Hepatocyte (in vitro differentiated cells): Measurements from ENCODE around the gene NEK1. TPM values are rescaled to one million over a fixed set of nuclear protein-coding genes. Genes with fewer than 3 reads are reported as not detected.

Experiments
- DNase-seq: peaks from one replicate; pipeline ENCODE4 v3.0.0-alpha.2; 2016; ENCODE audit warnings: low spot score
- H2AFZ ChIP-seq: fragments of 200-600 bp; sonication (generic); 2 replicates; pipeline ENCODE4 v1.6.0; 2016; ENCODE audit warnings: antibody characterized with exemption, mild to moderate bottlenecking
- H3K27ac ChIP-seq: fragments of 200-600 bp; sonication (generic); 2 replicates; pipeline ENCODE4 v1.5.1; 2016; ENCODE audit warnings: mild to moderate bottlenecking
- H3K27me3 ChIP-seq: fragments of 200-600 bp; sonication (generic); 2 replicates; pipeline ENCODE4 v1.6.1; 2016
- H3K36me3 ChIP-seq: fragments of 200-600 bp; sonication (generic); replicated peaks from 2 replicates; pipeline ENCODE4 v1.5.1; 2016; ENCODE audit warnings: low read depth; ENCODE audit not compliant: insufficient read depth
- H3K4me1 ChIP-seq: fragments of 200-600 bp; sonication (generic); 2 replicates; pipeline ENCODE4 v1.5.1; 2016; ENCODE audit warnings: mild to moderate bottlenecking, moderate library complexity; ENCODE audit not compliant: insufficient read depth
- H3K4me2 ChIP-seq: fragments of 200-600 bp; sonication (generic); 2 replicates; pipeline ENCODE4 v1.6.0; 2016
- H3K4me3 ChIP-seq: fragments of 200-600 bp; sonication (generic); 2 replicates; pipeline ENCODE4 v1.5.1; 2016; ENCODE audit warnings: mild to moderate bottlenecking
- H3K79me2 ChIP-seq: fragments of 200-600 bp; sonication (generic); 2 replicates; pipeline ENCODE4 v1.6.0; 2017; ENCODE audit warnings: mild to moderate bottlenecking
- H3K9me2 ChIP-seq: fragments of 200-600 bp; sonication (generic); replicated peaks from 2 replicates; pipeline ENCODE4 v1.6.0; 2017; ENCODE audit warnings: mild to moderate bottlenecking; ENCODE audit not compliant: insufficient read depth
- H3K9me3 ChIP-seq: fragments of 200-600 bp; sonication (generic); 2 replicates; pipeline ENCODE4 v1.5.1; 2016; ENCODE audit warnings: low read depth, mild to moderate bottlenecking
- H4K20me1 ChIP-seq: fragments of 200-600 bp; sonication (generic); 2 replicates; pipeline ENCODE4 v1.6.0; 2016; ENCODE audit warnings: mild to moderate bottlenecking; ENCODE audit not compliant: insufficient read depth, poor library complexity, severe bottlenecking
- CTCF ChIP-seq: fragments of 200-600 bp; sonication (generic); IDR thresholded peaks from 2 replicates; pipeline ENCODE4 v1.5.1; 2016; ENCODE audit warnings: antibody characterized with exemption, mild to moderate bottlenecking; ENCODE audit not compliant: poor library complexity
- EZH2 ChIP-seq: fragments of 200-600 bp; sonication (generic); IDR thresholded peaks from 2 replicates; pipeline ENCODE4 v1.6.1; 2016; ENCODE audit warnings: antibody characterized with exemption, mild to moderate bottlenecking, borderline replicate concordance
- EZH2phosphoT487 ChIP-seq: fragments of 200-600 bp; sonication (generic); IDR thresholded peaks from one replicate; pipeline ENCODE4 v1.6.1; 2018; ENCODE audit warnings: antibody characterized with exemption, mild to moderate bottlenecking, low read depth, moderate library complexity; ENCODE audit not compliant: unreplicated experiment, severe bottlenecking
- WGBS: methylation state at CpG from one replicate; pipeline ENCODE4 v1.1.6; 2016; ENCODE audit warnings: low lambda C conversion rate; ENCODE audit errors: missing lambda C conversion rate; 5-methylcytosine and 5-hydroxymethylcytosine counted together
- polyA plus RNA-seq: library from polyadenylated mRNA; unstranded; fragments of >200 nt; fragmentation: Nextera tagmentation; extraction: Ambion mirVana; gene quantifications from 2 replicates; pipeline ENCODE4 v1.2.1, GENCODE V29; 2016
- total RNA-seq: library from RNA; depleted of rRNA; stranded (reverse); fragments of >200 nt; gene quantifications from 2 replicates; pipeline ENCODE4 v1.2.3, GENCODE V29; 2014

The NEK1 gene
- total and polyA plus RNA-seq, 2 experiments from 2014 or later, result 7.8 to 10.4 TPM

GRCh38 chr4:169644802-169645201, 32.4 kb upstream of the NEK1 start:
- no peak for DNase-seq
- Histone ChIP-seq H3K27me3 (no peaks in the 10 kb centered on the region), H3K4me2 (no peak overlapping the region), H3K4me3 (no peak overlapping the region), H3K9me2 (no peaks in the 10 kb centered on the region), H3K79me2 (peaks cover 34% of the 10 kb centered on the region), H3K36me3 (peaks cover 4% of the 10 kb centered on the region), H3K9me3 (no peaks in the 10 kb centered on the region), H3K4me1 (peaks cover 13% of the 10 kb centered on the region), H4K20me1 (no peaks in the 10 kb centered on the region), H3K27ac (no peak overlapping the region), H2AFZ (no peak overlapping the region)
- 94% methylated on average over 7 of the region's 7 CpGs for WGBS
- TF ChIP-seq CTCF (no peak), EZH2phosphoT487 (no peak), EZH2 (no peak)

DNA sequence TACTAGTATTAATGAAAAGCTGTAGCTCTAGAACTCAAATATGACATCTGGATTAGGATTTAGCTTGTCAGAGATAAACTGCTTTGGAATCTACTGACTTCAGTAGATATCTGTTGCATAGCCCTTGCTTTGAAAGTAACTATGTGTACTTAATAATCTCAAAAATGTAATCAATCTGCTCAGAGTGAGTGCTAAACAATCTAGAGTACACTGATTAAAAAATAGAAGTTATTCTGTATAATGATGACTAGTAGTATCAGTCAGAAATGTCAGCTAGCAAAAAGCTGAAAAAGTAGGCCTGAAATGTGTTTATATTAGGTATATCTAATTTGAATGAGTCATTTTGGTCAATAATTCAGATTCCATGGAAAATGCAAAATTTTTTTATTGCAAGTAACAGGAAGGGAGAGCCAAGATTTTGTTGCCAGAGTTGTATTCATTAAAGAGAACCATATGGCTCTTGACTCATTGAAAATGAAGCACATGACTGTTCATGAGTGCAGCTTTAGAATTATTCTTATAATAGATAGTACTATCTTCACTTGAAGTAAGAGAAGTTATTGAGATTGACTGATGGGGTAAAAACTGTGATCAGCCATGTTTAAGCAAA, 28.0 kb upstream of the NEK1 start:
- Histone ChIP-seq H3K9me2 (no peaks in the 10 kb centered on the region), H3K27me3 (no peaks in the 10 kb centered on the region), H3K79me2 (peaks cover 45% of the 10 kb centered on the region), H3K36me3 (peaks cover 6% of the 10 kb centered on the region), H2AFZ (no peak overlapping the region), H3K4me3 (no peak overlapping the region), H3K27ac (peak overlapping the region; percentile 28), H3K9me3 (no peaks in the 10 kb centered on the region), H3K4me2 (peak overlapping the region; percentile 22), H4K20me1 (no peaks in the 10 kb centered on the region), H3K4me1 (peaks cover 4% of the 10 kb centered on the region)
- no peak for DNase-seq
- TF ChIP-seq CTCF, result no peak
- no peak for TF ChIP-seq EZH2
- TF ChIP-seq EZH2phosphoT487, result no peak

DNA sequence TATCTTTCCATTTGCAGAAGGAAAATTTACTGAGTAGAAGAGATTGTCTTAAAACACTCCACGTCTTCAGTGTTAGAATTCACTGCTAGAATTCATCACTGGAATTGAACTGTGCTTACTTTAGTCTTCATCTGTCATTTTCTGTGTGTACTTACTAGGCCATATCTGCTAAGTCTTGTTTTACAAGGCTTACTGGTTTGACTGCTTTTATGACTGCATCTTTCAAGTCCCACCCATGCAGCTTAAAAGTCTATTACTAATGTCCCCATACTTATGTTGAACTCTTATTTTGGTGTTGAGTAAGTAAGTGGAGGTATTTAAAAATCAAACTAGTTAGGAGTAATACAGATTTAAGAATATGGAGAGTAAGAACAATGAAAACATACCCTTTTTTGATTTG, 22.6 kb upstream of the NEK1 start:
- WGBS, result 35% methylated on average over 1 of the region's 1 CpG
- Histone ChIP-seq H3K4me2 (peak overlapping the region; percentile 36), H3K79me2 (peaks cover 75% of the 10 kb centered on the region), H3K9me3 (no peaks in the 10 kb centered on the region), H3K36me3 (peaks cover 3% of the 10 kb centered on the region), H4K20me1 (no peaks in the 10 kb centered on the region), H3K4me3 (no peak overlapping the region), H3K9me2 (no peaks in the 10 kb centered on the region), H3K27me3 (no peaks in the 10 kb centered on the region), H3K27ac (peak overlapping the region; percentile 36), H3K4me1 (peaks cover under 1% of the 10 kb centered on the region), H2AFZ (no peak overlapping the region)
- peak; percentile 60 for DNase-seq
- TF ChIP-seq EZH2phosphoT487, result no peak
- TF ChIP-seq EZH2, result no peak
- TF ChIP-seq CTCF, result no peak

GRCh38 chr4:169632896-169633295, 20.5 kb upstream of the NEK1 start:
- H3K27me3 ChIP-seq, result no peaks in the 10 kb centered on the region
- no peak overlapping the region for H3K4me2 ChIP-seq
- H3K4me3 ChIP-seq, result no peak overlapping the region
- no peak overlapping the region for H2AFZ ChIP-seq
- peaks cover 80% of the 10 kb centered on the region for H3K79me2 ChIP-seq
- H4K20me1 ChIP-seq, result no peaks in the 10 kb centered on the region
- WGBS, result 90% methylated on average over 11 of the region's 11 CpGs
- no peak overlapping the region for H3K27ac ChIP-seq
- H3K9me3 ChIP-seq, result no peaks in the 10 kb centered on the region
- no peak for DNase-seq
- no peak for TF ChIP-seq CTCF
- no peak for TF ChIP-seq EZH2phosphoT487
- no peak for TF ChIP-seq EZH2
- no peaks in the 10 kb centered on the region for H3K9me2 ChIP-seq
- H3K36me3 ChIP-seq, result no peaks in the 10 kb centered on the region
- H3K4me1 ChIP-seq, result no peaks in the 10 kb centered on the region
